ENCODE results near the gene ACAD9. TPM values are rescaled to one million over a fixed set of nuclear protein-coding genes. Genes with fewer than 3 reads are reported as not detected.
"Not testable (repeated sequence)": the region's sequence is repeated elsewhere in the genome, so short reads cannot be mapped to it uniquely, and the experiment has no call there.

Gene ACAD9
- total and polyA plus RNA-seq, 10 of the 15 experiments (the other 5 are each of a cell fraction or from before 2014, with no cell fraction given), result 12.7 to 63.1 (median 43.7) TPM

GRCh38 chr3:128879125-128879969 is at the start of gene ACAD9 (continued):
- TF ChIP-seq MLLT1 (IDR thresholded peaks at IDR 0.05), result no peak
- no peak for TF ChIP-seq ESRRA (IDR thresholded peaks at IDR 0.05; ENCODE audit: low read length)
- TF ChIP-seq POLR2A (IDR thresholded peaks at IDR 0.05; ENCODE audit: low read depth, low read length), result peak; percentile 96
- TF ChIP-seq SPI1 (IDR thresholded peaks at IDR 0.05; ENCODE audit: borderline replicate concordance, insufficient read depth, low read depth, low read length), result no peak

- H3K27me3 ChIP-seq (replicated peaks in 1 of 2; ENCODE audit: control insufficient read depth in 2 of 2, insufficient read depth in 2 of 2, low read length in 1 of 2); H3K9me3 ChIP-seq (replicated peaks; ENCODE audit: control insufficient read depth, insufficient read depth, low read length); RAD21 ChIA-PET (ENCODE audit: unreplicated experiment); SMC1A ChIA-PET (ENCODE audit: uncharacterized antibody, unreplicated experiment); ATAC-seq; in situ Hi-C loops (cut with MboI); H2AFZ ChIP-seq (ENCODE audit: control insufficient read depth, low read depth, low read length); BruUV-seq (replicated peaks); H3K4me2 ChIP-seq (ENCODE audit: control insufficient read depth, insufficient read depth); H3K4me3 ChIP-seq; H4K20me1 ChIP-seq (ENCODE audit: control insufficient read depth, insufficient read depth); H3K36me3 ChIP-seq (ENCODE audit: control insufficient read depth in 2 of 2, insufficient read depth in 2 of 2, low read length in 1 of 2); H3K4me1 ChIP-seq (ENCODE audit: control insufficient read depth, insufficient read depth, low read length); H3K27ac ChIP-seq (ENCODE audit: control insufficient read depth, insufficient read depth); DNase-seq (ENCODE audit: low read depth, low spot score); H3K79me2 ChIP-seq (ENCODE audit: control insufficient read depth, insufficient read depth, low read length); FAIRE-seq; intact Hi-C loops (cut with micrococcal nuclease; ENCODE audit: unreplicated experiment); POLR2A ChIA-PET; H3K9ac ChIP-seq (ENCODE audit: control insufficient read depth, insufficient read depth, low read length): not testable (repeated sequence)
- 64% methylated on average over 7 of the region's 7 CpGs for WGBS (ENCODE audit: insufficient coverage, insufficient replicate concordance, low lambda C conversion rate, missing lambda C conversion rate)
- CTCF ChIA-PET, result interaction anchor here (1.1 kb wide), 1 partner anchor 16 kb away, joined by 3 read pairs; no protein-coding TSS in a partner anchor
Observed at GRCh38 chr3:128829925-128830625, 49.3 kb upstream of the ACAD9 start.

- in situ Hi-C loops (cut with MboI); H3K9ac ChIP-seq (ENCODE audit: control insufficient read depth, insufficient read depth, low read length); FAIRE-seq; H3K9me3 ChIP-seq (replicated peaks; ENCODE audit: control insufficient read depth, insufficient read depth, low read length); H3K27ac ChIP-seq (ENCODE audit: control insufficient read depth, insufficient read depth); DNase-seq (ENCODE audit: low read depth, low spot score); H3K4me2 ChIP-seq (ENCODE audit: control insufficient read depth, insufficient read depth); H3K4me1 ChIP-seq (ENCODE audit: control insufficient read depth, insufficient read depth, low read length); H3K4me3 ChIP-seq; BruUV-seq (replicated peaks); H3K27me3 ChIP-seq (replicated peaks in 1 of 2; ENCODE audit: control insufficient read depth in 2 of 2, insufficient read depth in 2 of 2, low read length in 1 of 2); H3K79me2 ChIP-seq (ENCODE audit: control insufficient read depth, insufficient read depth, low read length); intact Hi-C loops (cut with micrococcal nuclease; ENCODE audit: unreplicated experiment); RAD21 ChIA-PET (ENCODE audit: unreplicated experiment); POLR2A ChIA-PET; H2AFZ ChIP-seq (ENCODE audit: control insufficient read depth, low read depth, low read length); SMC1A ChIA-PET (ENCODE audit: uncharacterized antibody, unreplicated experiment); H4K20me1 ChIP-seq (ENCODE audit: control insufficient read depth, insufficient read depth); ATAC-seq; H3K36me3 ChIP-seq (ENCODE audit: control insufficient read depth in 2 of 2, insufficient read depth in 2 of 2, low read length in 1 of 2): not testable (repeated sequence)
- CTCF ChIA-PET, result interaction anchor here (1.1 kb wide), 1 partner anchor 15 kb away, joined by 3 read pairs; no protein-coding TSS in a partner anchor
- 85% methylated on average over 5 of the region's 5 CpGs for WGBS (ENCODE audit: insufficient coverage, insufficient replicate concordance, low lambda C conversion rate, missing lambda C conversion rate)
Observed at GRCh38 chr3:128830762-128831161, 48.7 kb upstream of the ACAD9 start.

GRCh38 chr3:128832979-128833378 is 46.4 kb upstream of the ACAD9 start:
- 63% methylated on average over 5 of the region's 5 CpGs for WGBS (ENCODE audit: insufficient coverage, insufficient replicate concordance, low lambda C conversion rate, missing lambda C conversion rate)
- H3K27me3 ChIP-seq (replicated peaks in 1 of 2; ENCODE audit: control insufficient read depth in 2 of 2, insufficient read depth in 2 of 2, low read length in 1 of 2); BruUV-seq (replicated peaks); H3K4me3 ChIP-seq; CTCF ChIA-PET; SMC1A ChIA-PET (ENCODE audit: uncharacterized antibody, unreplicated experiment); POLR2A ChIA-PET; H3K79me2 ChIP-seq (ENCODE audit: control insufficient read depth, insufficient read depth, low read length); intact Hi-C loops (cut with micrococcal nuclease; ENCODE audit: unreplicated experiment); H3K4me2 ChIP-seq (ENCODE audit: control insufficient read depth, insufficient read depth); FAIRE-seq; H3K36me3 ChIP-seq (ENCODE audit: control insufficient read depth in 2 of 2, insufficient read depth in 2 of 2, low read length in 1 of 2); H3K27ac ChIP-seq (ENCODE audit: control insufficient read depth, insufficient read depth); H3K9ac ChIP-seq (ENCODE audit: control insufficient read depth, insufficient read depth, low read length); H4K20me1 ChIP-seq (ENCODE audit: control insufficient read depth, insufficient read depth); H3K4me1 ChIP-seq (ENCODE audit: control insufficient read depth, insufficient read depth, low read length); in situ Hi-C loops (cut with MboI); ATAC-seq; RAD21 ChIA-PET (ENCODE audit: unreplicated experiment); DNase-seq (ENCODE audit: low read depth, low spot score); H2AFZ ChIP-seq (ENCODE audit: control insufficient read depth, low read depth, low read length); H3K9me3 ChIP-seq (replicated peaks; ENCODE audit: control insufficient read depth, insufficient read depth, low read length): not testable (repeated sequence)

Measured in GM12878 (cell line).